Medulla oblongata (tissue), 1 donor: Measurements from ENCODE around the gene MTUS2.

Source experiments
- DNase-seq: peaks from one replicate; pipeline ENCODE4 v3.0.0-alpha.2; 2015; ENCODE audit errors: extremely low spot score

MTUS2 gene

DNA sequence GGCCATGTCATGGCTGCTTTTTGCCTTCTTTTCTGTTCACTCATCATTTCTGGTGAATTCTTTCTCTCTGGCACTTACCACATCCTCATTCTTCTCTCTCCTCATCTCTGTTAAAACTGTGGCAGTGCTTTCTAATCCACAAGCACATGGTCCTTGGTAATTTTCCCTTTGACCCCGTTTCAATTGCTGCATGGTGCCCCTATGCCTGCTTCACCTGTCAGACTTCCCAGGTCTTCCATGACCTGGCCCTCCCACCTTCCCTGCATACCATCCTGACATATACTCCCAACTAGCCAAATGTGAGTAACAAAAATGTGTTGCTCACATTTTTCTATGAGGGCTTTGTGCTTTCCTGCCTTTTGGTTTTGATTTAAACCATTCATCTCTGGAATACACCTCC, 286.5 kb downstream of the MTUS2 start:
- no peak for DNase-seq

DNA sequence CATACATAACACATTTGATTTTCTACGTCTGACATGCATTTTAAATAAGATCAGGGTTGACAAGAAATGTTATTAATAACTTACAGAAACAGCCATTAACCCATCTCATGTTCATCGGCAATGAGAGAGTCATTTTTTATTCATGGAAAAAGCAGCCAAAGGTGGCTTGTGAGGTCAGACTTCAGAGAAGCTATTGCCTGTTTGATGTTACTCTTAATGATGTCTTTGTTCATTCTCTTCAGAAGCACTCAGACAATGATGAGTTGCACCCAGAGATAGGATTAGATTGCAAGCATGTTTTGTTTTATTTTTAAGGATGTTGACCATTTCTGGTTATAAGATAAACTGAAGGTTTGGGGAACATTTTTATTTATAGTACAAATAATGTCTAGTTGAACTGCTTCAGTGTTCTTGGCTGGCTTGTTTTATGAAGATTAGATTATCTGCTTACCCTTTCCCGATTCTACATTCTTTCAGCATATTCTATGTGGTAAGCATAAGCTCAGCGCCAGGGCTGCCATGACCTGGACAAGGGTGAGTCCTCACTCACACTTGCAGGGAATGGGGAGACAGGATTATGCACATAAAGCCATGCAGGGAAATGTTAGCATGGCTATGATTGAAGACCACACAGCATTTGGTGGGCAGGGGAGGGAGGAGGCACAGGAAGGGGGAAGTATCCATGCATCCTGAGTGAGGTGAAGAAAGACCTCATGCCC, 288.1 kb downstream of the MTUS2 start:
- no peak for DNase-seq

DNA sequence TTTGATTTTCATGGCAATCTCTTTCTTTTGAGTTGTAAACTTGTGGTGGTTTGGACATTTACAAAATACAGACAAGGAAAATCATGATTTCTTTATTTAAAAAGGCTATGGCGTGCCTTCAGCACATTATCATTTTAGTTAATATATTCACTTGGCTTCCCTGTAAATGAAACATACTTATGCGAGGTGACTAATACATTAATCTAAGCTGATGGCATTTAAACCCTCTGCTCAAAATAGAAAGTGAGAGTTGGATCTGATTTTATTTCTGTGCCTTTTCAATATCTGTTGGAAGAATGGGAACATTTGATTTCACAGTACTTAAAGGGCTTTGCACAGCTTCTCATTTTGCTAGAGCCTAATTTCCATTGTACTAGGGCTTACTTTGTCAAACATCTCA, 289.8 kb downstream of the MTUS2 start:
- peak; percentile 4 for DNase-seq

DNA sequence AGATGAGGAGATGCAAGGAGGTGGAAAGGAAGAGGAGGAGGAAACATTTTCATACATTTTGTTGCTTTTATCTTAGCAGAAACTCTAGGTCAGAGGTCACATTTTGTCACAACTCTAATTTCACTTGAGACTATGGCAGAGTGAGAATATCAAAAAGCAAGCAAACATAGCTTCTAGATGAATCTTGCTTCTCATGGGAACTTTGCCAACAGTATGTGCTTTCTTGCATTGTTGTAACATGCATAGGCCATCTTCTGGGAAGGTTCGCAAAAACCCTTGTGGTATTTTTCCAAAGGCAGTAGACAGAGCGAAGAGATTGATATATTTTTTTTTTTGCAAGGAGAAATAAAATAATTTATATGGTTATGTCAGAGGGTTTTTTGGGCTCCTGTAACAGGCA, 291.3 kb downstream of the MTUS2 start:
- DNase-seq: no peak

DNA sequence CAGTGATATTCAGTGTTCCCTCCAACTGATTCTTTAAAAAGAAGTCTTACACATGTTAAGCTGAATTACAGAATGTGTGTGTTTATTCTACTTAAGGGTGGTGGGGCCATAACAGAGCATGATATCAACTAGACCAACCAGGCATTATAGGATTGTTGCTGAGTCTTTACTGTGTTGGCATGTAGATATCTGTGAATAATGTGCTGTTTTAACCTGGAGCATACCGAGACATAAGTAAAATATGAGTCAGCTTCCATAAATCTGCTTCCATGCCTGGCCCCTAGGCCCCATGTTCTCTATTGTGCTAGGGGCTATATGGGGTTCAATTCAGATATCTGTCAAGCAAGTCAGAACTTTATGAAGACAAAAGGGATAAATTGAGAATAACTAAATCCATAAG, 295.7 kb downstream of the MTUS2 start:
- DNase-seq: no peak

DNA sequence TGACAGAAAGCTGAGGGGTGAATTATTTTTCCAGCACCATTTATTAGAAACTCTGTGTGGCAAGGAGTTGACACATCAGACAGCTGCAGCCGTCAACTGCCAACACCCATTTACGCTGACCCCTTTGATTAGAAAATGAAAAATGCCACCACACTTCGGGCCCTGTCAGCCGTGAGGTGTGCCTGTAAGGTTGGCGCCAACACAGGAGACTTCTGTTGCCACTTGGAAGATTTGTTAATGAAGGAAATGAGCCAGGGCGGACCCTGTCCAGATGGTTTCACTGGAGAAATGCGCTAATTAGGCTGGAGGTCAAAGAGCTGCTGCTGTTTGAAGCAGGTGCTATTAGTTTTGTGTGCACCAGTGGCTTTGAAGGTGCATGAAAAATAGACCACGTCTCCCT, 297.5 kb downstream of the MTUS2 start:
- DNase-seq: no peak

DNA sequence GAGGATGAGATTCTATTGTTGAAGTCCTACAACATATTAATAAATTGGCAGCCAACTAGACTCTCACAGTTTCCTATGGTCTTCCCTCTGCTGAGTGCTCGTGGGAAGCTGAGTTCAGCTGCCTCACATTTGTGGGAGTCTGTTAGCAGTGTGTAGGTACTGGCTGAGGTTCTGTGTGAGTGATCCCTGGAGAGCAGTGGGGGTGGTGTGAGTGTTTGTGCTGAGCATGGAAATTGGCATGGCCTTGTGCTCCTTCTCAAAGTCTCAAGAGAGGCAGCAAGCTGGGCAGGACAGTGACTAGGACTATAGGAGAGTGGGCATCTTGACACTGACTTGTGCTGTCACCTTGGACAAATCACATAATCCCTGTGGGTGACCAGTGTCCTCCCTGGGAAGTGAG, 298.3 kb downstream of the MTUS2 start:
- DNase-seq: no peak

DNA sequence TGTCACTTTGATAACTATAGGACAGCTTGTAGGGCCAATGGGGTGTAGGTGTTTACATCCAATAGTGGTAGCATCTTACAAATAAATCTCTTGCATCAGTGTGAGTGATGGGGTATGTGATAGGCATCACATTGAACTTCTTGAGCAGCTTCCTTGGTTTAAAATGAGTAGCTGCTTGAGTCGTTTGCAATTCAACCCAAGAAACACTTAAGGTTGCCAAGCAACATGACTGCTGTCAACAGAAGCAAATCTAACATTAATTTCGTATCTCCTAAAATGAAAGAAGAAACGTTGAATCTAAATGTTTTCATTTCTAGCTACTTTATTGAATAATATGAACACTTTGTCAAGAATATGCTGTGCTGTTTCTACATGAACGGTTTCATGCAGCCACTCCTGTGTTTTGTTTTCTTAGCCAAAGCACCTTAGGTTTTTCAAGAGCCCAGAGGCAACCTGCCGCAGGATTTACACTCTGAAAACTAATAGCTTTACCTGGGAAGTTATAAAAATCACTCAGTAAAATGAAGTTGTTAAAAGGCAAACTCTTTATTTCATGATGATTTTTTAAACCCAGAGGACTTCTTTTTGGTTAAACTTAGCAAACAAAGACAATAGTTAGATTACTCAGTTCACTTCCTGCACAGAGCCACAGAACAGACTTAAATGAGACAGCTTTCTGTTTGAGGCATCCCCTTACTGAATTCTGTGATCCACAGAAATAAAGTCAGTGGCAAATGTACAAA, 305.2 kb downstream of the MTUS2 start:
- DNase-seq: no peak

DNA sequence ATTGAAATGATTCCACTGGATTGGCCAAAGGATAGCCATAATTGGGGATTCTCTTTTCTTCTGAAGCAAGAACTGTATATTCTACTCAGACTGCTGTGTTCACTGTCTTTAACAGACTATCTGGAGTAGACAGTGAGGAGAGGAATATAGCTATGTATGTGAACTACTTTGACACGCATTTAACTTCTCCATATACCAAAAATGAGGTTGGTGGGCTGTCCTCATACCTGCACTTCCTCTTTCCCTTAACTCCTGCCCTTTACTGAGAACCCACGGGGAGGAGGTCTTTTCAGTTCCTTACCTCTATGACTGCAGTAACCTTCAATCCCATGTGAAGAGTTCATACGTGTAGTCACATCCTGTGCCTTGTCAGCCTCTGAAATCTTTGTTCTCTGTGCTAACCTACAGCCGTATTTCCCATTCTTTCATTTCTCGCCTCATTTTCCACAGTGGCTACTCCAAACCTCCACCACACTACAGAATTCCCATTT, 305.8 kb downstream of the MTUS2 start:
- no peak for DNase-seq

DNA sequence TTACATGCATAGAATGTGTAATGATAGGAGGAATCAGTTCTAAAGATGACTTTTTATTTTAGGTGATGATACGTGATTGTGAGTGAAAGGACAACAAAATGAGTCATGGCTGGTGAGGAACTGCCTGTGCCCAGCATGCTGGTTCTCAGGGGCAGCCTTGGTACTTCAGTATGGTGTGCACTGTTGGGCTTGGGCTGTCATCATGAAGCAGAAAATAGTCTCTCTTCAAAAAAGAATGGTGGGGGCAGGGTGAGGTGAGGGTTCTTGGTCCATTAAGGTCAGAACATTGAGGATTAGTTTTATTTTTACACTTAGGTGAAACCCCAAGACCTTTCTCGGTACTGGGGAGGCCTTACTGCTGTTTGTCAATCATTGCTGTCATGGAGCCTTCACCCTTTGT, 309.5 kb downstream of the MTUS2 start:
- no peak for DNase-seq

DNA sequence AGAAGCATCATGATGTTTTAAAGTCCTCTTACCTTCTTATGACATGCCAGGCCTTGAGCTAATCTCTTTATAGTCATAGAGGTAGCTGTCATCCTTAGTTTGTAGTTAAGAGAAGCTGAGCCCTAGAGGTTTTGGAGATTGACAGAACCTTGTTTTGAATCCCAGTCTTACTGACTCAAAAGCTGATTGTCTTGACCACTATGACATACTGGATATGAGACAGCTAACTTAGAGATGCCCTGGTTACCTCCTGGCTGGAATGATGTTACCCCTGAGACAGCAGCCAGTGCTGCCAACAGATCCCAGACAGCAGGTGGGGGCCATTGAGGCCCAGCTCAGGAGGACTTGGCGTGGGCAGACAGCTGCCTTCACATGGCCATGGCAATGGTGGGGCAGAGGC, 311.0 kb downstream of the MTUS2 start:
- DNase-seq: no peak

DNA sequence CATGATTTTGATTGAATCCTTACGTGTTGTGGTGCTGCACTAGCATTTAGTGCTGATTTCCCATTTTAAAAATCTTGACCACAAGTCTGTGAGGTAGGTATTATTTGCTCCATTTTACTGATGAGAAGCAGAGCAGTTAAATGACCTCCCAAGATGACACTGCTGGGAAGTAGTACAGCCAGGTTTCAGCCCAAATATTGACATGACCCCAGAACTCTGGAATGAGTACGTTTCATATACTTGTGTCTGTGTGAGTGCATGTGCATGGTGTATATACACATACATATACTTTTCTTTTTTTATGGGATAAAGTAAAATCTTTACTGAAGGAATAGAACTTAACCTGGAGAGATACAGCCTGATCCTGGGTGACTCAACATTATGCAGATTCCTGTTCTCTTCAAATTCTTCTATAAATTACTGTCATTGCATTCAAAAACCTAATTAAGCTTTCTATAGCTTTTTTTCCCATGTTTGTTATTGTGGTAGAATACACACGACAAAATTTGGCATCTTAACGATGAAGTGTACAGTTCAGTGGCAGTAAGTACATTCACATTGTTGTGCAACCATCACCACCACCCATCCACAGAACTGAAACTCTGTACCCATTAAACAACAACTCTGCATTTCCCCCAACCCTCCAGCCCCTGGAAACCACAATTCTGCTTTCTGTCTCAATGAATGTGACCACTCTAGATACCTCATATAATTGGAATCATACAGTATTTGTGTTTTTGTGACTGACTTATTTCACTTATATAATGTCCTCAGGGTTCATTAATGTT, 311.9 kb downstream of the MTUS2 start:
- peak; percentile 12 for DNase-seq

DNA sequence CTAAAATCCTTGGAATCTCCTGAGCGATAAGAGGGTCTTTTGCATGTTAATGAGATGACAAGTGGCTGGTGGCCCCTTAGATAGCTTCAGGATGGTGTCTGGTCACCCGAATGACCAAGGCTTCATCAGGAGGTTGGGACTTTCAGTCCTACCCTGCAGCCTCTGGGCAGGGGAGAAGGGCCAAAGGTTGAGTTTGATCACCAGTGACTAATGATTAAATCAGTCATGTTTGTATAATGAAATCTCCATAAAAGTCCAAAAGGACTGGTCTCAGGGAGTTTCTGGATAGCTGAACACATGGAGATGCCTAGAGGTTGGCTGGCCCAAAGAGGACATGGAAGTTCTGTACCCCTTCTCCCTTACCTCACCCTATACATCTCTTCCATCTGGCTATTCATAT, 316.2 kb downstream of the MTUS2 start:
- no peak for DNase-seq

DNA sequence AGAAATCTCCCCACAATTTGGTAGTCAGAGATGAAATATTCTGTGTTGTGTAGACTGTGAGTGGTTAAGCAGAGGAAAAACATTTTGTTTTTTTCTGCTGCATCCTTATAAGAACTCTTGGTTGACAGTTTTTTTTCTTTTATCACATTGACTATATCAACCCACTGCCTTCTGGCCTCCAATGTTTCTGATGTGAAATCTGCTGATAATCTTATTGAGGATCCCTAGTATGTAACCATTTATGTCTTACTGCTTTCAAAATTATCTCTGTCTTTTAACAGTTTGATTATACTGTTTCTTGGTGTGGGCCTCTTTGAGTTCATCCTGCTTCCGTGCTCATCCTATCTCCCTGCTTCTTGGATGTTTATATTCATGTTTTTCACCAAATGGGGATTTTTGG, 316.9 kb downstream of the MTUS2 start:
- DNase-seq: no peak

DNA sequence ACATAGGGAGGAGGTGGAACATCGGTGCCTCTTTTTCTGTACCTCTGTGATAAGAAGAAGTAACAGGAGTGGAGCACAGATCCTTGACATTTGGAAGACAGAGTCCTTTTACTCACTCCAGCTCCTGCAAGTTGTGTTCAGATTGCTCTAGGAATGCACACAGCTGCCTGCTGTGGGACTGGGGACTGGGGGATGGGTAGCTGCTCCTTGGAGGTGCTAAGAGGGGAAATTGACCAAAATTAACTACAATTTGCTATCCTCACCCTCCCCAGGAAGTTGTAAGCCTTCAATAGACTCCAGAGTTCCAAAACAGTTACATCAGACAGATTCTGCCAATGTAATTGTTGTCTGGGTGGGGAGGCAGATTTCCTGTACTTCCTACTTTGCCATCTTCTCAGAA, 317.9 kb downstream of the MTUS2 start:
- no peak for DNase-seq

DNA sequence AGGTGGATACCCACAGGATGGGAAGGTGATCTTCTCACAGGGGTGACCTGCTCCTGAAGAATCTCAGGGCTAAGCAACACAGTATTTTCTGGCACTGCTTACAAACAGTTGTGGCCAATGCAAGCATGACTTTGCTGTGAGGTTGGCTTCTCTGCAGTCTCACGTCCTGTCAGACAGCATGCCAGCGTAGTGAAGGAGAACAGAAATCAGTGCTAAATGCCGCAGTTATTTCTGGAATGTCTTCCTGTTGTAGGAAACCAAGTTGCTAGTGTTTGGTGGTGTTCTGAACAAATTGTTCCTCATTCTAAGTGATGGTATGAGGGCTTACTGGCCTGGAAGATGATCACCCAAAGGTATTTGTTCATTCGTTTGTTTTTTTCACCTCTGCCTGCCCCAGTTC, 320.1 kb downstream of the MTUS2 start:
- peak; percentile 17 for DNase-seq

DNA sequence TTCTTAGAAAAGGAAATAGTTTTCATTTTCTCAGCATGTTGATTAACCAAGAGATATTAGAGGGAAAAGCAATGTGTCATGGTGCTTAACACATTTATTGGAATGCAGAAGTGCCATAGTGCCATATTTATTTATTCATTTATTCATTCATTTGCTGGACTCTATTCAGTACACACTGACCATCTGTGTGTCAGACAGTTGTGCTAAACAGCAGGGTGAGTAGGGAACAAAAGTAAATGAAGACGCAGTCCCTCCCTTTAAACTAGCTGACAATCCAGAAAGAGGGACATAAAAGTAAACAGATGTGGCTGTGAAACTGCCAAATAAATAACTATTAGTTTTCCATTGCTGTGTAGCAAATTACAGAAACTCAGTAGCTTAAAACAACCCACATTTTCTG, 323.7 kb downstream of the MTUS2 start:
- DNase-seq: no peak

DNA sequence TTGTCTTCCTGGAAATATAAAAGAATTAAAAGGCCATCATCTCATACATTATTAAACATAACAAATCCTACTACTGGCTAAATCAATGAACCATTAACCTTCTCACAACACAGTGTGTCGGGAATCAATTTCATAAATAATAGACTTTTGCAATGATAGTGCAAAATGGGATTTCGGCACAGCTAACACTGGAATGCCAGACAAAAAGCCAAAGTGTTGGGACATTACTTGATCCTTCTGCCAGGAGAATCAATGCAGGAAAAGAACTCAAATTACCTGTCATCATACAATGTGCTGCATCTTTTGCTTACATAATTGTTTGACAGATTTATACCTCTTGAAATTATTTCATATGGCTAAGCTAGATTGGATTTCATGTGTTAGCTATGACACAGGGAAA, 334.3 kb downstream of the MTUS2 start:
- DNase-seq: no peak

DNA sequence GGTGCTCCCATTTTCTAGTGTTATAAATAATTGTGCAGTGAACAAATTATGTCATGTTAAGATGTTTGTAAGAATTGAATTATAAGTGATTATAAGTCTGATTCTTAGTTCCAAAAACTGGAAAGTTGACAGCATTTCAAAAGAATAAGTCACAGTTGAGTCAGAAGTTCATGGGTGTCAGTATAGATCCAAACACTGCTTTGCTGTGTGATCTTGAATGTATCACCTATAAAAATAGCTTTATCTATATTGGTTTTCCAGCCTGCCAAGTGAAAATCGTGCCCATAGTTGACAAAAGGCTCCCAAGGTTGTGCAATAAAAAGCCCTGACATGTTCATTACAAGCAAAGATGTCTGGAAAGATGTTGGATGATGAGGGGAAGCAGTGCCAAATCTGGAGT, 336.0 kb downstream of the MTUS2 start:
- DNase-seq: no peak

DNA sequence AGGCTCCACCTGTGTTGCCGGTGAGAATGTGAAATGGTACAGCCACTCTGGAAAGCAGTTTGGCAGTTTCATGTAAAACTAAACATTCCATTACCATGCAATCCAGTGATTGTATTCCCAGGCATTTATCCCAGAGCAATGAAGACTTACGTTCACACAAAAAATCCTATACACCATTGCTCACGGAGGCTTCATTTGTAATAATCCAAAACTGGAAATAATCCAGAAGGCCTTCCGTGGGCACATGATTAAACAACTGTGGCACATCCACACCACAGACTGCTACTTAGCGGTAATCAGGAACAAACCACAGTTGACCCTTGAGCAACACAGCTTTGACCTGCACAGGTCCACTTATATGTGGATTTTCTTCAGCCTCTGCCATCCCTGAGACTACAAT, 339.7 kb downstream of the MTUS2 start:
- DNase-seq: no peak

DNA sequence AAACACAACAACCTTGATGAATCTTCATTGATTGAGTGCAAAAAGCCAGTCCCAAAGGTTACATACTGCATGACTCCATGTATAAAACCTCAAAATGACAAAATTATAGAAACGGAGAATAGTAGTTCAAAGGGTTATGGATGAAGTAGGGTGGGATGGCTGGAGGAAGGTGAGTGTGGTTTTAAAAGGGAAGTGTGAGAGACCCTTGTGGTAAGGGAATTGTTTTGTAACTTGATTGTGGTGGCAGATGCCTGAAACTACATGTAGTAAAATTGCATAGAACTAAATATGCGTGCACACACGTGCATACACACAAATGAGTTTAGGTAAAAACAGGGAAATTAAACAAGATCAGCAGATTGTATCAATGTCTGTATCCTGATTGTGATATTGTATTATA, 340.7 kb downstream of the MTUS2 start:
- no peak for DNase-seq

DNA sequence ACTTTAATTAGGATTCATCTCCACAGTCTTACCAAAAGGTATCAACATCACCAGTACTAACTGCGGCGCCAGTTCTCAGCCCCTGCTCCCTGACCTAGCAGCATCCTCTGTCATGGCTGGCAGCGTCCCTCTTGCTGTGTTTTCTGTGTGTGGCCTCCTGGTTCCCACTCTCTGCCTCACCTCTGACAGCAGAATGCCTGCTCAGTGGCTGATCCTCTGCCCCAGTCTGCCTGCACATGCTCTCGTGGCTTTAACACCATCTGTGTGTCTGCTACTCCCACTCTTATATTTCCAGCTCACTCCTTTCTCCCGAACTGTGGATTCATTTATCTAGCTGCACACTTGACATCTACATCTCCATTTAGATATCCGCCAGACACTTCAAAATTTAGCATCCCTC, 341.5 kb downstream of the MTUS2 start:
- no peak for DNase-seq
